Measurements from ENCODE around the gene DPP6.

GRCh38 chr7:154916856-154917807 lies 864.9 kb downstream of the DPP6 start:
- TF ChIP-seq NFE2 (IDR thresholded peaks at IDR 0.05; ENCODE audit: low read depth) (no peak), ZSCAN29 (IDR thresholded peaks at IDR 0.05) (no peak), ZNF644 (tag; IDR thresholded peaks at IDR 0.05; ENCODE audit: low read depth) (no peak), POLR2AphosphoS5 (IDR thresholded peaks at IDR 0.05; ENCODE audit: control insufficient read depth, insufficient read depth, low read depth, low read length) (no peak), DMBX1 (CRISPR knock-in tag; IDR thresholded peaks at IDR 0.05; ENCODE audit: borderline replicate concordance) (no peak), MCM5 (IDR thresholded peaks at IDR 0.05; ENCODE audit: low read depth) (no peak), HDAC2 (IDR thresholded peaks at IDR 0.05) (no peak), POLR2A (conservative IDR thresholded peaks at IDR 0.05) (no peak), ZNF253 (CRISPR knock-in tag; conservative IDR thresholded peaks at IDR 0.05) (no peak), RBM14 (IDR thresholded peaks at IDR 0.05; ENCODE audit: borderline replicate concordance, insufficient read depth, low read depth, low read length) (no peak), SP1 (CRISPR knock-in tag; IDR thresholded peaks at IDR 0.05) (no peak)
- TF ChIP-seq, protein P1, sequence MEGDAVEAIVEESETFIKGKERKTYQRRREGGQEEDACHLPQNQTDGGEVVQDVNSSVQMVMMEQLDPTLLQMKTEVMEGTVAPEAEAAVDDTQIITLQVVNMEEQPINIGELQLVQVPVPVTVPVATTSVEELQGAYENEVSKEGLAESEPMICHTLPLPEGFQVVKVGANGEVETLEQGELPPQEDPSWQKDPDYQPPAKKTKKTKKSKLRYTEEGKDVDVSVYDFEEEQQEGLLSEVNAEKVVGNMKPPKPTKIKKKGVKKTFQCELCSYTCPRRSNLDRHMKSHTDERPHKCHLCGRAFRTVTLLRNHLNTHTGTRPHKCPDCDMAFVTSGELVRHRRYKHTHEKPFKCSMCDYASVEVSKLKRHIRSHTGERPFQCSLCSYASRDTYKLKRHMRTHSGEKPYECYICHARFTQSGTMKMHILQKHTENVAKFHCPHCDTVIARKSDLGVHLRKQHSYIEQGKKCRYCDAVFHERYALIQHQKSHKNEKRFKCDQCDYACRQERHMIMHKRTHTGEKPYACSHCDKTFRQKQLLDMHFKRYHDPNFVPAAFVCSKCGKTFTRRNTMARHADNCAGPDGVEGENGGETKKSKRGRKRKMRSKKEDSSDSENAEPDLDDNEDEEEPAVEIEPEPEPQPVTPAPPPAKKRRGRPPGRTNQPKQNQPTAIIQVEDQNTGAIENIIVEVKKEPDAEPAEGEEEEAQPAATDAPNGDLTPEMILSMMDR (IDR thresholded peaks at IDR 0.05 in 2 of 3, conservative IDR thresholded peaks at IDR 0.05 in 1 of 3; ENCODE audit: insufficient read depth in 2 of 3, low read depth in 1 of 3, low read length in 3 of 3), result no peak
- TF ChIP-seq, protein P2, sequence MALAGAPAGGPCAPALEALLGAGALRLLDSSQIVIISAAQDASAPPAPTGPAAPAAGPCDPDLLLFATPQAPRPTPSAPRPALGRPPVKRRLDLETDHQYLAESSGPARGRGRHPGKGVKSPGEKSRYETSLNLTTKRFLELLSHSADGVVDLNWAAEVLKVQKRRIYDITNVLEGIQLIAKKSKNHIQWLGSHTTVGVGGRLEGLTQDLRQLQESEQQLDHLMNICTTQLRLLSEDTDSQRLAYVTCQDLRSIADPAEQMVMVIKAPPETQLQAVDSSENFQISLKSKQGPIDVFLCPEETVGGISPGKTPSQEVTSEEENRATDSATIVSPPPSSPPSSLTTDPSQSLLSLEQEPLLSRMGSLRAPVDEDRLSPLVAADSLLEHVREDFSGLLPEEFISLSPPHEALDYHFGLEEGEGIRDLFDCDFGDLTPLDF (CRISPR knock-in tag; IDR thresholded peaks at IDR 0.05), result no peak
